HG03025 (cell line): ENCODE results near the gene REG4.
"Not testable (repeated sequence)": the region's sequence is repeated elsewhere in the genome, so short reads cannot be mapped to it uniquely, and the experiment has no call there.

Experiments
- ATAC-seq: cut with Tn5 transposase; IDR thresholded peaks from one replicate; pipeline ENCODE4 v1.9.1; 2021; ENCODE audit warnings: mild to moderate bottlenecking, moderate library complexity; ENCODE audit not compliant: unreplicated experiment, low FRiP score

Gene REG4

DNA sequence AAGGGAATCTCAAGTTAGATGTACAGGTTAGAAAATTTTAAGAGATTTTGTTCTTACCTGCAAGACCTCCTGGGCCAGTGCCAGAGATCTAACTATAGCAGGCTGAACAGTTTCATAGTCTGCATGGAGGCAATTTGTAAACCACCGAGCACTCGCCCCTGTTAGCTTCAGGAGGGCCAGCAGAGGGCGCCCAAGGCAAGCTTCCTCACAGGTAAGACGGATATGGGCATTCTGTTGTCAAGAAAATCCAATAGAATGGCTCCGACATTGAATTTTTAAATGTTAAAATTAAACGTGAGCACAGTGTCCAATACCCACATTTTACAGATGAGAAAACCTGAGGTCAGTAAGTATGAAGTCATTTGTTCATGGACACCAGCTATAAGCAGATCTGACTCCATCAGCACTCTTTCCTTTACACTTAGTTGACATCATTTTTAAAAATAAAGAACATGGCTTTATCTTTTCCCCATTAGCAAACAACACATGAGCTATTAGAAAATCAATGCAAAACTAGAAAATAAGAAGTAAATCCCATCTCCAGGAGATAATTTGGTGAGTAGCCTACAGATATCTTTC is 2.2 kb downstream of the REG4 start:
- ATAC-seq = peak; percentile 63

DNA sequence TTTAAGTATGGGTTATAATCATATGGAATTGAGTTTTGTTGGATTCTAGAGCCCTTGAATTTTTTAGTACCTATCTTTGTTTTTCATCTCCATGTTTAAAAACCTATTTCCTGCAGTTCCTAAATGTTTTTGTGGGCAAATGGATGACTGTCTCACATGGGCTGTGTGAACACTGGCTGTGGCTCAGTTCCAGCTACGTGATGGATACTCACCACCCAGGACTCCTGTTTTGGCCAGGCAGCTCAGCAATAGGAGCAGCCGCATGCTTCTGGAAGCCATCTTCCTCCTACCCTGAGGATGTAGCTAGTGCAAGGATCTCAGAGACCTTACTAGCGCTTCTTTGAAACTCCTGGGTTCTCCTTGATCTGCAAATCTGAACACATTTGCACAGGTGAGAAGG is 2.8 kb downstream of the REG4 start:
- ATAC-seq = no peak

GRCh38 chr1:119806489-119806888 is 4.8 kb downstream of the REG4 start:
- ATAC-seq = no peak

GRCh38 chr1:119805746-119806145 is 5.5 kb downstream of the REG4 start:
- no peak for ATAC-seq

DNA sequence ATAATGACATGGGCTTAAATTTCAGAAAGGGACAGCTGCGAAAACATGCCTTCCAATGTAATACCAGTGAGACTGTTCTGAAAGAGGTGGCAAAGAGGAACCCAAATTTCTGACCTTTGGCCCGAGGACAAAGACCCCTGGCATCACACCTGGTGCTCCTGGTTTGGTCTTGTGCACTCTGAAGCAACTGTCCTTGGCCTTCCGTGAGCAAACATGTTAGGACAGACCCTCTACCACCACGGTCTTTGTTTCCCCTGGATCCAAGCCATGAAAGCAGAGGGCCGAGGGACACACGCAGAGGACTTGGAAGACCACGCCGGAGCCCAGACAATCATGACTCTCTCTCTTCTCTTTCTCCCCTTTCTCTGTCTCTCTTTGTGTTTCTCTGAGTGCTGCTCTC is 6.0 kb downstream of the REG4 start:
- ATAC-seq = no peak

- no peak for ATAC-seq
These were observed 11.6 kb downstream of the REG4 start for GRCh38 chr1:119799599-119800177.

GRCh38 chr1:119799003-119799402 is 12.3 kb downstream of the REG4 start:
- ATAC-seq = no peak

DNA sequence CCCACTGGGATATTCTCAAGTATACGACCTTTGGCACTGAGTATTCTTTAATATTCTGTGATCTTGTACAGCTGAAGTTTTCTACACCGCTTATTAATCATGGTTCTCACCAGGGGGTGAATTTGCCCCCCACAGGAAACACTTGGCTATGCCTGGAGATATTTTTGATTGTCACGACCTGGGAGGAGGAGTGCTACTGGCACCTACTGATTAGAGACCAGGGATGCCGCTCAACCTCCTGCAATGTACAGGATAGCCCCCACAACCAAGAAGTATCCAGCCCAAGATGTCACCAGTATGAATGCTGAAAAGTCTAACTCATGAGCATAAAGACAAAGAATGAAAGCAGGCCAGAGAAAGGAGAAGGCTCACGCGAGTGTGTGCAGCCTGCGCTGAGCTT is 13.7 kb downstream of the REG4 start:
- no peak for ATAC-seq

GRCh38 chr1:119797162-119797561 is 14.1 kb downstream of the REG4 start:
- no peak for ATAC-seq

DNA sequence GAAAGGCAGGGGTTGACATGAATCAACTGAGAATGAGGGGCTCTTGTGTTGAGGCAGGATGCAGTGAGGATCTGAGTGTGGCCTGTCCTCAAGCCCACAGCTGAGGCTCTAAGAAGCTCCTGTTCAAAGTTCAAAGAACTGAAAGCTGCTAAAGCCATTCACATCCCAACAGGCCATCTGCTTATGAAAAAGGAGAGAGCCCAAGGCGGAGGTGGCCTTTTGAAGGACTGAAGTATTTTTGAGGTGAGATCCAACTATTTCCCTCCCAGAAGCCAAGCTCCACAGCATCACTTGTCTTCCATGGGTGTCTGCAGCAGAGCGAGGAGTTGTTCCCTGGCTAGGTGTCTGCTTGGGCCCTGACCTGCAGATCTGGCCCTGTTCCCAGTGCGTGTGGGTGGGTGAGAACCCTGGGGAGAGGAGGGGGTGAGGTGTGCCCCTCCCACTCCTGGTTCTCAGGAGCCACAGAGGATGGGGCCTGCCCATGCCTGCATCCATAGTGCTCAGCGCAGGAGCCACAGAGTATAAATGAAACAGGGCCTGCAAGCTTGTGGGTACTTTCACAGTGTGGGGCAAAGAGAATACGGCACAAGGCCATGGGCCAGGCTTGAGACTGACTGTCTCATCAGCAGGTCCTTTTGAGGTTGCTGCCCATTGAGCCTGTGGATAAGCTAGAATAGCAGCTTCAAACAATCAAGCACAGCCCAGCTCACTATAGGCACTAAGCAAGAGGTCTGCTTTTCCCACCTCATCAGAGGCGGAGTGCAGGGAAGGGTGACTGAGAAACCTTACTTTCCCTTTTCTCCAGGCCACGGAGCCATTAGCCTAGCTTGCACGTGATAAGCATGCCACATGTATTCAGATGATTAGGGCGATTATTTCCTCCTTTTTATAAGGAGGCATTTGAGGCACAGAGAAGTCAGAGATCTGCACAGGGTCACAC is 15.7 kb downstream of the REG4 start:
- ATAC-seq = no peak

GRCh38 chr1:119794876-119795240 is 16.4 kb downstream of the REG4 start:
- ATAC-seq = no peak

- ATAC-seq = no peak
These were observed 16.9 kb downstream of the REG4 start for GRCh38 chr1:119794230-119794875.

DNA sequence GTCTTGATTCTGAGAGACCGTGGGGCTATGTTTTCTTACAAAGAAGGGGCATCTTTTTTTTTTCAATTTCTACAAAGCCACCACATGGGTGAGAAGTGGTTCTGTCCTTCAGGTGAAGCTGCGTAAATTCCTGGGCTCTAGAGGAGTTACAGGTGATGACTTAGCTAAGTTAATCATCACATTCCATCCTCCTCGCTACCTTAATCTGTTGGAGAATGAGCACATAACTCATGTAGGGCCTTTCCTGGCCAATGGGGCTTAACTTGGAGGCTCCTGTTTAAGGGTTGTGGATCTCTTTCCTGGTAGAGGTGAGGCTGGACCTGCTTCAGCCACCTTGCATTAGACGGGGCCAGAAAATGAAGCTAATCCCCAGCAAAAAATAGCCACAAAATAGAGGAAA is 19.9 kb downstream of the REG4 start:
- no peak for ATAC-seq

DNA sequence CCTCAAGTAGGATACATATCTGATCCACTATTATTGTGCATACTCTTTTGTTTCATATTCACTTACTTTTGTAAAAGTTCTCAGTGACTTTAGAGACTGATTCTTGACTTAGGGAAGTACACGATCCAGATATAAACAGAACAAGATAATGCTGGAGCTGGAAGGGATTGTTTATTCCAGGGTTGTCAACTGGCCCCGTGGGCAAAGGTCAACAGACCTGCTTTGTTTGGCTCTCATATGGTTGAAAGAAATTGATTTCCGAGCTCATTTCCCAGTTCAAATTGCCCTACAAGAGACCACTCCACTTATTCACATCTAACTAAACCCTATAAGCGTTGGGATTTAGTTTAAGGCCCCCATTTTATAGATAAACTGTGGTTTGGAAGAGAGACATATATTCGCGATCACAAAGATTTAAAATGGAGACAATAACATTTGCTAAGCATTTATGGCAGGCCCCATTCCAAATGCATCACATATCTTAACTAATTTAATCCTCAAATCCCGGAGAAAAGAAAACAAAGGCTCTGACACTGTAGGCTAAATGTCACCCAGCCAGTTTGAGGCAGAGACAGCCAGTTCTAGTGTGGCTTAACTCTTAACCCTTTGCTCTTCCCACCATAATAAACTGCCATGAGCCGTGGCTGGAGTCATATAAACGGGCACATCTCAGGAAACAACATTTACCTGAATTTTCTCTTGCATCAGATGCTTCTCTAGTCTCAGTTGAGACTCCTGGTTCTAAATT is 20.6 kb downstream of the REG4 start:
- no peak for ATAC-seq

DNA sequence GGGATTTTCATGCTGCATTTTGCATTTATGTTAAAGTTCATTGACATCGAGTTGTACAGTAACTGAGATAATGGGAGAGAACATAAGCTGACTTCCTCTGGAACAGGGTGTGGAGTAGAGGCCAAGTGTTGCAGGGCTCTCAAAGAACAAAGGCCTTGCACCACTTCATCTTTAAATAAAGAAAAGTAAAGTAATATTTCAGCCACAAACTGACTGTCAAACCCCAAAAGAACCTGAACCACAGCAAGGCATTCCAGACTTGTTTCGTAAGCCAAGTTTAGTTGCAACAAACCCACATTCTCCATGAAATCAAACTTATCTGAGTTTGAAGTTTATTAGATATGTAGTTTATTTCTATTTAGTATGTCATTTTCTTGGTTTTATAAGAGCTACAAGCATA is 23.5 kb downstream of the REG4 start:
- ATAC-seq = no peak

DNA sequence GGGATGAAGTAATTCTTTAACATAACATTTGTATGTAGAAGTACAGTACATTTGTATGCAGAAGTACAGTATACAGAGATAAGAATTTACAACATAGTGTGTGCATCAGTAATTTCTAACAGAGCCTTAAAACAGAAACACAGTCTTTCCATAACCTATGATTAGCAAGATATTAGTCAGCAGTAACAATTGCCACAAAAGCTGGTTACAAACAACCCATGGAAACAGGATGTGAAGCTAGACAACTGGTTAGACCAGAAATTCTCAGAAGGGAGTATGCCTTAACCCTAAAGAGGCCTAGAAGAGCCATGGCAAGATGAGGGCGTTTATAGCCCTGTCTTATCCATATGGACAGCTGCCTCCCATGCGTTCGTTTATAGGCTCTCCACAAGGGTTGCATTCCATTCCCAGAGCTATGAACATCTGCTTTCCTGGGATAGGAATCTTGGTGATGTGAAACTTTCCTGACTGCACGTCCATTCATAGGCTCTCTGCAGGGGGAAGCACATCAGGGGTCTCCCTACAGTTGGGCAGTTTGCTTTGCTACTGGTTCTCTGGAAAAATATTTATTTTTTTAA is 24.7 kb downstream of the REG4 start:
- not testable (repeated sequence) for ATAC-seq

DNA sequence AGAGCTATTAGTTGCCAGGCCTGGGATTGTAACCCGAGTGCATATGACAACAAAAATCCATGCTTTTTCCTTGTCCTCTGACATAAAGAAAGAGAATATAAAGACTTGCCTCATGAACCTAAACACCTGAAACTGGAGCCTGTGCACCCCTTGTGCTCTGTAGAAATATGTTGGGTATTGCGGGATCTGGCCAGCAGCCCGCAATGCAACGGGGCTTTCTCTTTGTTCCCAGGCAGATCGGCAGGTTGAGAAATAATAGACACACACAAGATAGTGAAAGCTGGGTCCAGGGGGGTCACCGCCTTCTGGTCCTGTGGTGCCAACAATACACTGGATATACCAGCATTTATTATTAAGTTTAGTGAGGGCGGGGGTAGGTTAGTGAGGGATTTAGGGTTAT is 25.2 kb downstream of the REG4 start:
- not testable (repeated sequence) for ATAC-seq

DNA sequence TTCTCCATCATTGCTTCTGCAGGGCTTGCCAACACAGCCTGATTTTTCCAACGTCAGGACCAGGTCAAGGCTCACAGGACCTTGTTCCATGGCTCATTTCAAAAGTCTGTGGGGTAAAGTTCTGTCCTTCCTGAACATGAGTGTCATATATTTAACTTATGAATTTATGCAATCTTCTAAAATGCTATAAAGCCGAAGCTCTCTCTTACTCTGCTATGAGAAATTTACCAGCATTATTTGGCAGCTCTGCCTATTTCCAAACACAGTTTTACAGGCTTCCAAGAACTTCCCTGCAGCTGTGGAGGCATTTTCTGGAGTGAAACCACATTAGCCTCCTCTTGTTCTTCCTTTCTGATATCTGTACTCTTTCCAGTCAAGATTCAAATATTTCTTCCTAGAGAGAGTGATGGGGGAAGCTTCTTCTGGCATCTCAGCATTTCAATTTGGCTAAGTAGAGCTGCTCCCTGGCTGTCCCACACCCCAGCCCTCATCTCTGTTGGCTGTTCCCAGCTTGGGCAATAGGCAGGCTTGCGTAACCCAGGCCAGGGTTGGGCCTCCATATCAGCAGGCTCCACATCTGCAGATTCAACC is 27.0 kb downstream of the REG4 start:
- ATAC-seq = no peak

GRCh38 chr1:119783354-119784185 is 27.7 kb downstream of the REG4 start:
- ATAC-seq = no peak
